ENCODE data around the gene NKX2-1.
A peak's percentile ranks its signal among the peaks of the same experiment; 100 is the strongest.
"Not testable (repeated sequence)": the region's sequence is repeated elsewhere in the genome, so short reads cannot be mapped to it uniquely, and the experiment has no call there.

The NKX2-1 gene

GRCh38 chr14:36505181-36505815 lies 14.7 kb downstream of the NKX2-1 start:
- DNase-seq: peak; percentile 75

- DNase-seq: no peak
Measured at GRCh38 chr14:36504771-36505175, 15.3 kb downstream of the NKX2-1 start.

GRCh38 chr14:36503771-36504741 lies 16.0 kb downstream of the NKX2-1 start:
- DNase-seq: no peak

- peak; percentile 92 for DNase-seq
Measured at GRCh38 chr14:36502558-36503508, 17.2 kb downstream of the NKX2-1 start.

GRCh38 chr14:36498938-36499337 lies 21.1 kb downstream of the NKX2-1 start:
- no peak for DNase-seq

- DNase-seq: no peak
Measured at GRCh38 chr14:36496346-36496745, 23.7 kb downstream of the NKX2-1 start.

GRCh38 chr14:36495666-36496065 lies 24.4 kb downstream of the NKX2-1 start:
- DNase-seq: no peak

GRCh38 chr14:36493761-36494160 lies 26.3 kb downstream of the NKX2-1 start:
- no peak for DNase-seq

- DNase-seq: no peak
Measured at GRCh38 chr14:36485773-36486172, 34.3 kb downstream of the NKX2-1 start.

GRCh38 chr14:36479344-36479743 lies 40.7 kb downstream of the NKX2-1 start:
- DNase-seq: no peak

GRCh38 chr14:36478782-36479181 lies 41.2 kb downstream of the NKX2-1 start:
- no peak for DNase-seq

GRCh38 chr14:36477266-36477665 lies 42.8 kb downstream of the NKX2-1 start:
- DNase-seq: peak; percentile 92

GRCh38 chr14:36476061-36476460 lies 44.0 kb downstream of the NKX2-1 start:
- not testable (repeated sequence) for DNase-seq

- no peak for DNase-seq
Measured at GRCh38 chr14:36474593-36474992, 45.4 kb downstream of the NKX2-1 start.

GRCh38 chr14:36471431-36471830 lies 48.6 kb downstream of the NKX2-1 start:
- no peak for DNase-seq

GRCh38 chr14:36467332-36467731 lies 52.7 kb downstream of the NKX2-1 start:
- DNase-seq: no peak
